Measurements from ENCODE around the gene REXO2. TPM values are rescaled to one million over a fixed set of nuclear protein-coding genes. Genes with fewer than 3 reads are reported as not detected.

REXO2 gene
- total RNA-seq, 1 donor from 2014 or later: 183 TPM

DNA sequence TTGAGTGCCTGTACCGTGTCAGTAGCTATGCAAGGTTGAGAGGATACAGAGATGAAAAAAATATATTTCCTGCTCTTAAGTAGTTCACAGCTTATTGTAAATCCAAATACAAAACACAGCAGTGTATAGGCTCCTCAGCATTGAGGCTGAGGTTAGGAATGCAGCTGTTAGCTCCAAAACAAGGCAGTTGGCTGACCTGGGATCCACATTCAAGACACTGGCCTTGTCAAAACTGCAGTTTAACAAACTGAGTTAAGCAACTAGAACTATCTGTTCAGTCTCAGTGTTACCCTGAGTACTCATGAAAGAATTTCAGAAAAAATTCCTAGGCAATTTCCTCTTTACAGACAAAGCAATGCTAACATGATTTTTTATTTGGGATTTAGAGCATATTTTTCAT, 42.8 kb downstream of the REXO2 start:
- Mint-ChIP-seq H3K4me1 (ENCODE audit: low read depth) (peaks cover 7% of the 10 kb centered on the region), H3K27me3 (ENCODE audit: low read depth) (no peaks in the 10 kb centered on the region)
- no peak for DNase-seq (ENCODE audit: low spot score)

DNA sequence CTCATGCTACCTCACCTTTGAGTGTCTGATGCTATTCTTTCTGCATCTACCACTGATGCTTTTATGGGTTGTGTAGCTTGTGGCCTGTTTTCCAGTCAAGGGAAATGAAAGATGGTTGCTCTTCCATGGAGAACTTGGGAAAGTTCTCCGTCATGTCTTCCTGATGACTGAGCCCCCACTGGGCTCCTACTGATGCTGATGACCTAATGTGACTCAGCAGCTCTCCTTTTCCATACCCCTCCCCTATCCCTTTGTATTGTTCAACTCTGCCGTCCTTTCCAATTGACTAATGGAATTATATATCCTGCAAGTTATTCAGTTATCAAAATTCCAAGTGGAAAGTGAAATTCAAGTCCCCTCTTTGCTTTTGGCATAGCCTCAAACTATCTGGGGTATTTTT, 44.7 kb downstream of the REXO2 start:
- Mint-ChIP-seq H3K4me3 (ENCODE audit: unreplicated experiment) (no peak overlapping the region), H3K9me3 (ENCODE audit: low read depth) (peaks cover 21% of the 10 kb centered on the region), H3K27me3 (ENCODE audit: low read depth) (no peaks in the 10 kb centered on the region), H3K4me1 (ENCODE audit: low read depth) (no peaks in the 10 kb centered on the region), H3K36me3 (ENCODE audit: low read depth) (peaks cover 18% of the 10 kb centered on the region), H3K27ac (ENCODE audit: unreplicated experiment) (no peak overlapping the region)
- DNase-seq (ENCODE audit: low spot score): no peak
- TF ChIP-seq, protein P1, sequence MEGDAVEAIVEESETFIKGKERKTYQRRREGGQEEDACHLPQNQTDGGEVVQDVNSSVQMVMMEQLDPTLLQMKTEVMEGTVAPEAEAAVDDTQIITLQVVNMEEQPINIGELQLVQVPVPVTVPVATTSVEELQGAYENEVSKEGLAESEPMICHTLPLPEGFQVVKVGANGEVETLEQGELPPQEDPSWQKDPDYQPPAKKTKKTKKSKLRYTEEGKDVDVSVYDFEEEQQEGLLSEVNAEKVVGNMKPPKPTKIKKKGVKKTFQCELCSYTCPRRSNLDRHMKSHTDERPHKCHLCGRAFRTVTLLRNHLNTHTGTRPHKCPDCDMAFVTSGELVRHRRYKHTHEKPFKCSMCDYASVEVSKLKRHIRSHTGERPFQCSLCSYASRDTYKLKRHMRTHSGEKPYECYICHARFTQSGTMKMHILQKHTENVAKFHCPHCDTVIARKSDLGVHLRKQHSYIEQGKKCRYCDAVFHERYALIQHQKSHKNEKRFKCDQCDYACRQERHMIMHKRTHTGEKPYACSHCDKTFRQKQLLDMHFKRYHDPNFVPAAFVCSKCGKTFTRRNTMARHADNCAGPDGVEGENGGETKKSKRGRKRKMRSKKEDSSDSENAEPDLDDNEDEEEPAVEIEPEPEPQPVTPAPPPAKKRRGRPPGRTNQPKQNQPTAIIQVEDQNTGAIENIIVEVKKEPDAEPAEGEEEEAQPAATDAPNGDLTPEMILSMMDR (IDR thresholded peaks at IDR 0.05): no peak

More for the DNA sequence above, 42.8 kb downstream of the REXO2 start:
- peaks cover 8% of the 10 kb centered on the region for H3K36me3 Mint-ChIP-seq (ENCODE audit: low read depth)
- TF ChIP-seq, protein P1 (IDR thresholded peaks at IDR 0.05): no peak
- no peak overlapping the region for H3K4me3 Mint-ChIP-seq (ENCODE audit: unreplicated experiment)
- H3K9me3 Mint-ChIP-seq (ENCODE audit: low read depth): peaks cover 11% of the 10 kb centered on the region
- no peak overlapping the region for H3K27ac Mint-ChIP-seq (ENCODE audit: unreplicated experiment)

GRCh38 chr11:114496915-114497314, 57.6 kb downstream of the REXO2 start:
- Mint-ChIP-seq H3K4me1 (ENCODE audit: low read depth) (no peaks in the 10 kb centered on the region), H3K36me3 (ENCODE audit: low read depth) (peaks cover 12% of the 10 kb centered on the region), H3K9me3 (ENCODE audit: low read depth) (peaks cover 10% of the 10 kb centered on the region), H3K27ac (ENCODE audit: unreplicated experiment) (no peak overlapping the region), H3K27me3 (ENCODE audit: low read depth) (no peaks in the 10 kb centered on the region), H3K4me3 (ENCODE audit: unreplicated experiment) (no peak overlapping the region)
- TF ChIP-seq, protein P1 (IDR thresholded peaks at IDR 0.05): no peak
- DNase-seq (ENCODE audit: low spot score): no peak

GRCh38 chr11:114499756-114500155, 60.5 kb downstream of the REXO2 start:
- Mint-ChIP-seq H3K27me3 (ENCODE audit: low read depth) (no peaks in the 10 kb centered on the region), H3K9me3 (ENCODE audit: low read depth) (peaks cover 4% of the 10 kb centered on the region), H3K36me3 (ENCODE audit: low read depth) (peaks cover 10% of the 10 kb centered on the region), H3K27ac (ENCODE audit: unreplicated experiment) (no peak overlapping the region), H3K4me1 (ENCODE audit: low read depth) (no peaks in the 10 kb centered on the region), H3K4me3 (ENCODE audit: unreplicated experiment) (no peak overlapping the region)
- TF ChIP-seq, protein P1 (IDR thresholded peaks at IDR 0.05): no peak
- no peak for DNase-seq (ENCODE audit: low spot score)

Other genes starting within 250 kb of the REXO2 start
- 354 to 375 TPM (median 370 TPM) in 3 replicates for gene NNMT, start 143.1 kb upstream of the REXO2 start, total RNA-seq
- 2.2 to 3.7 TPM (median 2.9 TPM) in 3 replicates for gene C11orf71, start 39.0 kb upstream of the REXO2 start, total RNA-seq
- 27.4 to 37.6 TPM (median 37.1 TPM) in 3 replicates for gene RBM7, start 38.8 kb upstream of the REXO2 start, total RNA-seq
- gene NXPE1, start 120.4 kb downstream of the REXO2 start, total RNA-seq: not detected in 3 replicates
- gene NXPE4, start 156.3 kb downstream of the REXO2 start, total RNA-seq: not detected in 3 replicates
- gene NXPE2, start 239.1 kb downstream of the REXO2 start, total RNA-seq: 0.36 TPM in 1 of 3 replicates, not detected in the others

Data from chondrocyte (in vitro differentiated cells).